ENCODE data around the gene AIP.
A peak's percentile ranks its signal among the peaks of the same experiment; 100 is the strongest.

The AIP gene

DNA sequence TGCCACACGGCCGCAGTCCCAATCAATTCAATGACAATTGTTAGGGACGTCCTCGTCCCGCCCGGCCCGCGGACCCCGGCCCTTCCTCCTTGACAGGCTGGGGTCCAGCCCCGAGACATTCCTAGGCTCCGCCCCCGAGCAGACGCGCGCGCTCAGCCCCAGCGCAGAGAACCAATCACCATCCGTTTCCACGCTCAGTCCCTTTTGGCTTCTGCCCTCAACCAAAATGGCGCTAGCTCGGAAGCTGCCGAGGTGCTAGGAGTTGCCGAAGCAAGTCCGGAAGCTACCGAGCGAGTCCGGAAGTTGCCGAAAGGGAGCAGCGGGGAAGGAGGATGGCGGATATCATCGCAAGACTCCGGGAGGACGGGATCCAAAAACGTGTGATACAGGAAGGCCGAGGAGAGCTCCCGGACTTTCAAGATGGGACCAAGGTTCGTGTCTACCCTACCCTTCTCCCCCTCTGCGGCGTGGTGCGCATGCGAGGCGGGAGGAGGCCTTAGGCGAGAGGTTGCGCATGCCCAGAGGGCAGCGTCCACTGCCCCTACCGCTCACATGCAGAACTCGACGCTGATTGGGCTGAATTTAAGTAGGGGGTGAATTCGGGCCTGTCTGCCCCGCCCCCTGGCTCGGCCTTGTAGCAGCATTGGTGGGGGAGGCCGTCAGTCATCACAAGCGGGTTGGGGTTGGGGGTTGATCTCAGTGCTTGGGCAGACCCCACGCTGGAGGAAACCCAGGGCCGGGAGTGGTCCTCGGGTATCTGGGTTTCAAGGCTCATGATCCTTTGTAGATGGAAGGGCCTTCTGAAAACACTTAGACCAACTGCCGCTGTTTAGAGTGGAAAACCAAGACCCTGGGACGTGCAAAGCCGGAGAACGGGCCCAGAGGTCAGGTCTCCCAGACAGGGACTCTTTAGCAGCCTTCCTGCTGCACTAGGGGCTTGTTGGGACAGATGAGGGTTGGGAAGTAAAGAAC, at the start of gene AIP:
TSS of gene AIP (plus strand) at position 200 of the 972 bp plus-strand sequence. CDS start at position 333, 133 bp downstream.
- TF ChIP-seq, protein P1, sequence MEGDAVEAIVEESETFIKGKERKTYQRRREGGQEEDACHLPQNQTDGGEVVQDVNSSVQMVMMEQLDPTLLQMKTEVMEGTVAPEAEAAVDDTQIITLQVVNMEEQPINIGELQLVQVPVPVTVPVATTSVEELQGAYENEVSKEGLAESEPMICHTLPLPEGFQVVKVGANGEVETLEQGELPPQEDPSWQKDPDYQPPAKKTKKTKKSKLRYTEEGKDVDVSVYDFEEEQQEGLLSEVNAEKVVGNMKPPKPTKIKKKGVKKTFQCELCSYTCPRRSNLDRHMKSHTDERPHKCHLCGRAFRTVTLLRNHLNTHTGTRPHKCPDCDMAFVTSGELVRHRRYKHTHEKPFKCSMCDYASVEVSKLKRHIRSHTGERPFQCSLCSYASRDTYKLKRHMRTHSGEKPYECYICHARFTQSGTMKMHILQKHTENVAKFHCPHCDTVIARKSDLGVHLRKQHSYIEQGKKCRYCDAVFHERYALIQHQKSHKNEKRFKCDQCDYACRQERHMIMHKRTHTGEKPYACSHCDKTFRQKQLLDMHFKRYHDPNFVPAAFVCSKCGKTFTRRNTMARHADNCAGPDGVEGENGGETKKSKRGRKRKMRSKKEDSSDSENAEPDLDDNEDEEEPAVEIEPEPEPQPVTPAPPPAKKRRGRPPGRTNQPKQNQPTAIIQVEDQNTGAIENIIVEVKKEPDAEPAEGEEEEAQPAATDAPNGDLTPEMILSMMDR (IDR thresholded peaks at IDR 0.05; ENCODE audit: low read depth, low read length, missing control alignments), result no peak
- H3K4me3 ChIP-seq (replicated peaks; ENCODE audit: low read depth, low read length), result peak within 1 kb of the TSS; percentile 57
- DNase-seq (ENCODE audit: extremely low read depth, low read depth), result peak; percentile 97

DNA sequence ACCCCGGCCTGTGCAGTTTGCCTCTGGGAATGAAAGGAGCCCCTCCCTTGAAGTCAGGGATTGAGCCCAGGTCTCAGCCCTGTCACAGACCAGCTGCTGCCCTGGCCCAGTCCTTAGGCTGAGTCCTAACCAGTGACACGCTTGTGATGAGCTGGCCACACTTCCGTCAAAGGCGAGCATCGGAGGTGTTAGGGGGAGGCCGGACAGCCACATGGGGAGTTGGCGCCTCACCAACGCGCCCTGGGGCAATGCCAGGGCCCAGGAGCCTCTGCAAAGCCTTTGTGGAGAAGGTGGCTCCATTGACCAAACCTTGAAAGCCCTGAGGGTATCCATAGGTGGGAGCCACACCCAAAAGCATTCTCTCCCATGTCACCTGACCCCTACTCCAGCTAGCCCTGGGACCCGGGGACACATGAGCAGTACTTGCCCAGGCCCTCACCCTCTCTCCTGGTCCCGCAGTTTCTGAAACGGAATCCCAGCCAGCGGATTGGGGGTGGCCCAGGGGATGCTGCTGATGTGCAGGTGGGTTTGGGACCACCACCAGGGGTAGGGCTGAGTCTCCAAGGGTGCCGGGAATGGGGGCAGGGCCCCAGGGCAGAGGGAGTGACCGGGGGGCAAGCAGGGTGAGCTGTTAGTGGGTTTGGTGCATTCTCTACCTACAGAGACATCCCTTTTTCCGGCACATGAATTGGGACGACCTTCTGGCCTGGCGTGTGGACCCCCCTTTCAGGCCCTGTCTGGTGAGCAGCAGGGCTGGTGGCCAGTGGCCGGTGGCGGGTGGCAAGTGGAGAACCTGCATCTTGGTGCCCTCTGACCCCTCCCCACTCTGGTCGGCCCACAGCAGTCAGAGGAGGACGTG, 49.1 kb upstream of the AIP start:
- H3K4me3 ChIP-seq (replicated peaks; ENCODE audit: low read depth, low read length), result no peak overlapping the region
- TF ChIP-seq, protein P1 (IDR thresholded peaks at IDR 0.05; ENCODE audit: low read depth, low read length, missing control alignments), result no peak
- no peak for DNase-seq (ENCODE audit: extremely low read depth, low read depth)

DNA sequence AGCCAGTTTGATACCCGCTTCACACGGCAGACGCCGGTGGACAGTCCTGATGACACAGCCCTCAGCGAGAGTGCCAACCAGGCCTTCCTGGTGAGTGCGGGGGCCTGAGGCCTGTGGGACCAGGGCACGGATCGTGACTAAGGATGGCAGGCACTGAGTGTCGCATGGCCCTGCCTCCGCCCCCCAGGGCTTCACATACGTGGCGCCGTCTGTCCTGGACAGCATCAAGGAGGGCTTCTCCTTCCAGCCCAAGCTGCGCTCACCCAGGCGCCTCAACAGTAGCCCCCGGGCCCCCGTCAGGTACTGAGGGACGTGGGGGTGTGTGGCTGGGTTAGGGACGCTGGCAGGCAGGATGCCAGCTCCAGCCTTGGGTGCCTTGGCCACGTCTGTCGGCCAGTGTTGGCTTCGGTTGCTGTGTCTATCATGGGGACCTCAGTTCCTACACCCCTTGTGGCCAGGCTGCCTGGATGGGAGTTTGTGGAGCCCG, 48.4 kb upstream of the AIP start:
- no peak for DNase-seq (ENCODE audit: extremely low read depth, low read depth)
- TF ChIP-seq, protein P1 (IDR thresholded peaks at IDR 0.05; ENCODE audit: low read depth, low read length, missing control alignments), result no peak
- no peak overlapping the region for H3K4me3 ChIP-seq (replicated peaks; ENCODE audit: low read depth, low read length)

DNA sequence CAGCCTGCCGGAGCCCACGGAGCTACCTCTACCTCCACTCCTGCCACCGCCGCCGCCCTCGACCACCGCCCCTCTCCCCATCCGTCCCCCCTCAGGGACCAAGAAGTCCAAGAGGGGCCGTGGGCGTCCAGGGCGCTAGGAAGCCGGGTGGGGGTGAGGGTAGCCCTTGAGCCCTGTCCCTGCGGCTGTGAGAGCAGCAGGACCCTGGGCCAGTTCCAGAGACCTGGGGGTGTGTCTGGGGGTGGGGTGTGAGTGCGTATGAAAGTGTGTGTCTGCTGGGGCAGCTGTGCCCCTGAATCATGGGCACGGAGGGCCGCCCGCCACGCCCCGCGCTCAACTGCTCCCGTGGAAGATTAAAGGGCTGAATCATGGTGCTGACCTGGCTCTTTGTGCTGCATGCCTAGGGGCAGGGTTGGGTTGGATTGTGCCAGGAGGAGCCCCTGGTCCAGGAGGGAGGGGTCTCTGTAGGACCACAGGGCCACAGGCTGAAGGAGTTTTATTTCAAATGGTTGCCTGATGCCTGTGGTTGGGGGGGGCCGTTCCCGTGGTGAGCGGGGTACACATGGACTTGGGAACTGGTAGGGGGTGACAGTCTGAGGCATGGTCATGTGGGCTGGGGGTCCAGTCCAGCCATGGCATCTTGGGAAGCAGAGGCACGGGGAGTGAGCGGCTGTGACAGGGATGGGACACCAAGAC, 47.6 kb upstream of the AIP start:
- DNase-seq (ENCODE audit: extremely low read depth, low read depth), result no peak
- TF ChIP-seq, protein P1 (IDR thresholded peaks at IDR 0.05; ENCODE audit: low read depth, low read length, missing control alignments), result no peak
- no peak overlapping the region for H3K4me3 ChIP-seq (replicated peaks; ENCODE audit: low read depth, low read length)

DNA sequence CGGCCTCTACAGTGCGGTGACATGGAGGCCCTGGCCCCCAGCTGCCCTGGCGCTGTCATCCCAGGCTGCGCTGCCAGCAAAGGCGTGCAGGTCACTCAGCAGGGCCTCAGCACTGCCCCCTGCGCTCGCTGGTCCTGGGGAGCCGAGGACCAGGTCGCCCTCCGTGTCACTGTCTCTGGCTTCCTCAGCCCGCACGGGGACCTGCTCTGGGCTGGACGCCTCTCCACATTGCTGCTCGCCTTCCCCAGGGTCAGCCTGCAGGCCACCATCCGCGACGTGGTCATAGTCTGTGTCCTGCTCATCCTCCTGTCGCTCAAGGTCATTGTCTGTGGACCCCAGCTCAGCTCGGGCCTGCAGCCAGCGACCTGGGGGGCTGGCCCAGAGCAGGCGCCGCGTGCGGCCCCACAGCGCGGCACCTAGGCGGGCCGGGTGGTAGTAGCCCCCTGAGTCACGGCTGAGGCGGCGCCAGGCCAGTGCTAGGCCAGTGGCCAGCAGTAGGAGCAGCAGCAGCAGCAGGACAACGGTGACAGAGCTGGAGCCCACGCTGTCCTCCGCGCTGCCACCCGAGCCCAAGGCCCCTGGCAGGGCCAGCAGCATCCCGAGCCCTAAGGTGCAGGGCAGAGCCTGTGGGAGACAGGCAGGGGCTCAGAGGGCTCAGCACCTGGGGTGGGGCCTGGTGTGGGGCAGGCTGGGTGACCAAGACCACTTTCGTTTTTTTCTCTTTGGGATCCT, 46.9 kb upstream of the AIP start:
- TF ChIP-seq, protein P1 (IDR thresholded peaks at IDR 0.05; ENCODE audit: low read depth, low read length, missing control alignments), result no peak

More for the DNA sequence above, 46.9 kb upstream of the AIP start:
- DNase-seq (ENCODE audit: extremely low read depth, low read depth), result no peak
- H3K4me3 ChIP-seq (replicated peaks; ENCODE audit: low read depth, low read length), result no peak overlapping the region

All from HFF-Myc (cell line).